GM12878 (cell line): ENCODE measurements around the gene COPS3. TPM values are rescaled to one million over a fixed set of nuclear protein-coding genes. Genes with fewer than 3 reads are reported as not detected.

Source experiments
- ATAC-seq: fragments of 200-7000 bp; cut with Tn5 transposase; 3 replicates; pipeline ENCODE4 v1.9.1; 2020; ENCODE audit warnings: mild to moderate bottlenecking, moderate library complexity
- BruUV-seq: library from RNA; stranded (reverse); fragments of 400-500 nt; replicated peaks from 2 replicates; lab custom pipeline; 2021; lab: Mats Ljungman, UMichigan
- CTCF ChIA-PET: fragments of 300-600 bp; sonication (Branson Sonifier 250); formaldehyde crosslinking; extraction: SDS; loops from one replicate; lab custom pipeline; 2021; ENCODE audit warnings: inconsistent platforms; lab: Yijun Ruan, JAX
- POLR2A ChIA-PET: fragments of 350-600 bp; formaldehyde crosslinking; extraction: SDS; loops from one replicate; lab custom pipeline; 2021; ENCODE audit warnings: inconsistent platforms; lab: Charles Lee
- RAD21 ChIA-PET: fragments of 300-600 bp; sonication (Branson Sonifier 250); formaldehyde crosslinking; loops from one replicate; lab custom pipeline; 2023; ENCODE audit warnings: antibody characterized with exemption; ENCODE audit not compliant: unreplicated experiment; lab: Charles Lee
- SMC1A ChIA-PET: fragments of 300-600 bp; sonication (Branson Sonifier 250); formaldehyde crosslinking; loops from one replicate; lab custom pipeline; 2023; ENCODE audit not compliant: unreplicated experiment, uncharacterized antibody; lab: Charles Lee
- DNase-seq: peaks from one replicate; pipeline ENCODE4 v3.0.0-alpha.2; 2011; ENCODE audit warnings: low read depth, low spot score
- FAIRE-seq: peaks from 3 replicates; lab custom pipeline; 2011; peaks lifted over from hg19 to GRCh38; lab: Jason Lieb, UNC
- H2AFZ ChIP-seq: 2 replicates; pipeline ENCODE4 v1.6.0; 2011; ENCODE audit warnings: low read depth, low read length, control low read depth; ENCODE audit not compliant: control insufficient read depth
- H3K27ac ChIP-seq: 2 replicates; pipeline ENCODE4 v1.5.1; 2011; ENCODE audit warnings: control low read depth; ENCODE audit not compliant: control insufficient read depth, insufficient read depth
- H3K27me3 ChIP-seq, 2 experiments: replicated peaks in 1 of 2; 2 replicates each; pipeline versions ENCODE4 v1.6.0 to v1.6.1; 2011; ENCODE audit warnings: low read length in 1 of 2; ENCODE audit not compliant: control insufficient read depth in 2 of 2, insufficient read depth in 2 of 2
- H3K36me3 ChIP-seq, 2 experiments: 2 replicates each; pipeline ENCODE4 v1.5.1; 2011; ENCODE audit warnings: low read length in 1 of 2; ENCODE audit not compliant: control insufficient read depth in 2 of 2, insufficient read depth in 2 of 2
- H3K4me1 ChIP-seq: 2 replicates; pipeline ENCODE4 v1.6.1; 2011; ENCODE audit warnings: mild to moderate bottlenecking, low read length, moderate library complexity, mixed read lengths; ENCODE audit not compliant: control insufficient read depth, insufficient read depth
- H3K4me2 ChIP-seq: 2 replicates; pipeline ENCODE4 v1.6.0; 2011; ENCODE audit warnings: control low read depth; ENCODE audit not compliant: control insufficient read depth, insufficient read depth
- H3K4me3 ChIP-seq: fragments of 200-600 bp; sonication (generic); 2 replicates; pipeline ENCODE4 v1.5.1; 2016
- H3K79me2 ChIP-seq: 2 replicates; pipeline ENCODE4 v1.6.0; 2011; ENCODE audit warnings: low read length; ENCODE audit not compliant: control insufficient read depth, insufficient read depth
- H3K9ac ChIP-seq: 2 replicates; pipeline ENCODE4 v1.8.0; 2011; ENCODE audit warnings: low read length, control low read depth, mixed read lengths; ENCODE audit not compliant: control insufficient read depth, insufficient read depth
- H3K9me3 ChIP-seq: replicated peaks from 3 replicates; pipeline ENCODE4 v1.5.1; 2011; ENCODE audit warnings: mild to moderate bottlenecking, low read length; ENCODE audit not compliant: control insufficient read depth, insufficient read depth
- H4K20me1 ChIP-seq: 2 replicates; pipeline ENCODE4 v1.6.0; 2011; ENCODE audit not compliant: control insufficient read depth, insufficient read depth
- ASH2L ChIP-seq: fragments of 300-600, 200-600 bp; sonication (generic); IDR thresholded peaks from 2 replicates; pipeline ENCODE4 v1.6.1; 2017; ENCODE audit warnings: low read depth, mild to moderate bottlenecking, borderline replicate concordance
- CBX3 ChIP-seq: fragments of 200-600 bp; sonication (generic); IDR thresholded peaks from 2 replicates; pipeline ENCODE4 v1.6.1; 2016; ENCODE audit warnings: low read depth, borderline replicate concordance
- CBX5 ChIP-seq: sonication (generic); IDR thresholded peaks from 2 replicates; pipeline ENCODE4 v1.6.1; 2016; ENCODE audit warnings: low read depth, moderate library complexity, mild to moderate bottlenecking, inconsistent platforms
- DPF2 ChIP-seq: fragments of 450-650 bp; IDR thresholded peaks from 2 replicates; pipeline ENCODE4 v1.6.1; 2017; ENCODE audit warnings: mild to moderate bottlenecking
- HDAC6 ChIP-seq: fragments of 200-600 bp; sonication (generic); IDR thresholded peaks from one replicate; pipeline ENCODE4 v1.8.0; 2017; ENCODE audit warnings: antibody characterized with exemption; ENCODE audit not compliant: unreplicated experiment
- IKZF1 ChIP-seq: fragments of 450-650 bp; conservative IDR thresholded peaks from 2 replicates; pipeline ENCODE4 v1.6.1; 2017; ENCODE audit warnings: antibody characterized with exemption, mild to moderate bottlenecking
- RELA ChIP-seq: fragments of 450-650 bp; IDR thresholded peaks from 2 replicates; pipeline ENCODE4 v1.8.0; 2014; ENCODE audit warnings: borderline replicate concordance; ENCODE audit not compliant: partially characterized antibody
- ZBTB11 ChIP-seq: fragments of 450-650 bp; formaldehyde crosslinking; IDR thresholded peaks from 2 replicates; pipeline ENCODE4 v1.5.0; 2022; ENCODE audit warnings: mild to moderate bottlenecking, missing genetic modification characterization
- ZBTB4 ChIP-seq: fragments of 450-650 bp; formaldehyde crosslinking; IDR thresholded peaks from 2 replicates; pipeline ENCODE4 v1.4.0; 2022; ENCODE audit warnings: mild to moderate bottlenecking, moderate library complexity
- WGBS: methylation state at CpG from one replicate; pipeline ENCODE4 v1.1.6; 2016; ENCODE audit warnings: low lambda C conversion rate; ENCODE audit not compliant: insufficient replicate concordance, insufficient coverage; ENCODE audit errors: missing lambda C conversion rate; 5-methylcytosine and 5-hydroxymethylcytosine counted together
- in situ Hi-C: fragments of 300-500 bp; cut with MboI; formaldehyde crosslinking; loops from 9 replicates; pipeline ENCODE4 v1.14.3; 2018; ENCODE audit warnings: mixed read lengths
- intact Hi-C: fragments of 100-400 bp; cut with micrococcal nuclease; formaldehyde crosslinking; loops from one replicate; pipeline ENCODE4 v1.14.2; 2022; ENCODE audit not compliant: unreplicated experiment
- polyA plus RNA-seq, 11 experiments: library from polyadenylated mRNA; depleted of rRNA in 4 of 11; unstranded in 6 of 11; stranded (reverse) in 5 of 11; fragments of >200 nt; fragmentation: Nextera tagmentation in 4 of 11; fragmentation: Illumina TruSeq in 1 of 11; extraction: Ambion mirVana in 4 of 11; extraction: Trizol in 1 of 11; gene quantifications; 1 replicate in 1 of 11; 2 replicates in 10 of 11; pipeline versions ENCODE4 v1.2.1 to v1.2.3, GENCODE V29; 2011 to 2016; ENCODE audit warnings: inconsistent platforms in 2 of 11, missing spikeins in 2 of 11, low read depth in 1 of 11
- total RNA-seq, 4 experiments: library from RNA; depleted of rRNA in 3 of 4; stranded (reverse); fragments of >200 nt in 3 of 4; fragmentation: Illumina TruSeq in 1 of 4; extraction: Trizol in 1 of 4; gene quantifications; 2 replicates each; pipeline versions ENCODE4 v1.2.1 to v1.2.3, GENCODE V29; 2013 to 2021

Gene COPS3
- total and polyA plus RNA-seq, 10 of the 15 experiments (the other 5 are each of a cell fraction or from before 2014, with no cell fraction given) = 99.7 to 187 (median 133) TPM

- Histone ChIP-seq H3K4me3 (no peak overlapping the region), H3K27ac (no peak overlapping the region), H3K36me3 (peaks cover 2 to 7% of the 10 kb centered on the region in 2 experiments), H3K27me3 (no peaks in the 10 kb centered on the region), H3K79me2 (peaks cover 28% of the 10 kb centered on the region), H3K9ac (no peak overlapping the region), H3K9me3 (no peaks in the 10 kb centered on the region), H2AFZ (no peak overlapping the region), H3K4me1 (peaks cover 5% of the 10 kb centered on the region; the same call in 1 of the 2 replicates), H4K20me1 (no peaks in the 10 kb centered on the region), H3K4me2 (no peak overlapping the region)
- ChIA-PET POLR2A (interaction anchor here (1.1 kb wide), 1 partner anchor 8 kb away, joined by 3 read pairs; no protein-coding TSS in a partner anchor), CTCF (interaction anchor here (0.7 kb wide), 1 partner anchor 40 kb away, joined by 3 read pairs; no protein-coding TSS in a partner anchor), RAD21 (interaction anchor here (0.6 kb wide), 1 partner anchor 76 kb away, joined by 3 read pairs; no protein-coding TSS in a partner anchor), SMC1A (interaction anchor here (0.6 to 3.1 kb wide), 3 partner anchors 10 to 19 kb away, joined by 3 to 10 read pairs (median 8); no protein-coding TSS in a partner anchor)
- intact Hi-C loops (loop anchor here (10.0 kb wide), 2 partner anchors 104 to 196 kb away; partner anchors contain the start of gene NT5M), in situ Hi-C loops (no loop called here)
- ATAC-seq = no peak
- BruUV-seq = no TSS peak
- WGBS = 91% methylated on average over 7 of the region's 7 CpGs
- no peak for DNase-seq
- TF ChIP-seq ASH2L = no peak
- TF ChIP-seq CBX3 = no peak
- no peak for TF ChIP-seq IKZF1
- TF ChIP-seq HDAC6 = no peak
- TF ChIP-seq ZBTB4 (CRISPR knock-in tag) = no peak
- TF ChIP-seq DPF2 = no peak
- TF ChIP-seq ZBTB11 (CRISPR knock-in tag) = no peak
- no peak for TF ChIP-seq RELA
- TF ChIP-seq CBX5 = no peak
- FAIRE-seq = no peak
Observed at GRCh38 chr17:17200311-17200710, 80.7 kb downstream of the COPS3 start.
